ENCODE results near the gene DGKB.

Gene DGKB

DNA sequence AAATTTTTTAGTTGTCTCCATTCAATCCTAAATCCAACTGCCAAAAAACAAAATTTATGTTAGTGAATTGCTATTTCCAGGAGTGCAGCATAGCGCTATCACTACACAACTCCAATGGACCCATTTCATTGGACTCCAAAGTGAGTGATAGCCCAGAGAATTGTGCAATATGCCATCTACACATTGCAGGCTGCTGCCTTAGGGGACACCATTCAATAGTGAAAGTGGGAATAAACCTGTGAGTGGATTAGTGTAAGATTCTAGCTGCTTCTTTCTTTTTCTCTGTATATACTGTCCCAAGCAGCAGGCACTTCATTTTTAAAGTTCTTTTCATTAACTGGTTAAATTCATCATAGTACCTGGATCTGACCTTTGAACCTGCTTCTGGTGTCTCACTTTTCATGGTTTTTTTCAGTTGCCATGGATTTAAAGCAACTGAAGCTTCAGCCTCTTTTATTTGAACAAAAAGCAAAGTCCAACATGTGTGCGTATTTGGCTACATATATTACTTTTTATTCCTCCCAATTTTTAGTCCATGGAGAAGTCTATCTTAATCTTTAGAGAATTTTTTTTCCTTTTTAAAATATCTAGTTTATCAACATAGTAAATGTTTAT lies 97.3 kb downstream of the DGKB start:
- no peak for TF ChIP-seq CTCF (IDR thresholded peaks at IDR 0.05; ENCODE audit: unreplicated experiment in 3 of 3)
- no peaks in the 10 kb centered on the region for H3K4me1 Mint-ChIP-seq
- no peaks in the 10 kb centered on the region for H3K36me3 Mint-ChIP-seq (ENCODE audit: low read depth)
- H3K27ac Mint-ChIP-seq = no peak overlapping the region
- H3K4me3 Mint-ChIP-seq = no peak overlapping the region
- H3K27me3 Mint-ChIP-seq (ENCODE audit: low read depth) = no peaks in the 10 kb centered on the region
- no peaks in the 10 kb centered on the region for H3K9me3 Mint-ChIP-seq

GRCh38 chr7:14800664-14801063 lies 101.9 kb downstream of the DGKB start:
- H3K9me3 Mint-ChIP-seq = no peaks in the 10 kb centered on the region
- H3K27me3 Mint-ChIP-seq (ENCODE audit: low read depth) = no peaks in the 10 kb centered on the region
- H3K27ac Mint-ChIP-seq = no peak overlapping the region
- TF ChIP-seq CTCF (IDR thresholded peaks at IDR 0.05; ENCODE audit: unreplicated experiment in 3 of 3) = no peak
- H3K4me1 Mint-ChIP-seq = no peaks in the 10 kb centered on the region
- no peak overlapping the region for H3K4me3 Mint-ChIP-seq
- H3K36me3 Mint-ChIP-seq (ENCODE audit: low read depth) = no peaks in the 10 kb centered on the region

DNA sequence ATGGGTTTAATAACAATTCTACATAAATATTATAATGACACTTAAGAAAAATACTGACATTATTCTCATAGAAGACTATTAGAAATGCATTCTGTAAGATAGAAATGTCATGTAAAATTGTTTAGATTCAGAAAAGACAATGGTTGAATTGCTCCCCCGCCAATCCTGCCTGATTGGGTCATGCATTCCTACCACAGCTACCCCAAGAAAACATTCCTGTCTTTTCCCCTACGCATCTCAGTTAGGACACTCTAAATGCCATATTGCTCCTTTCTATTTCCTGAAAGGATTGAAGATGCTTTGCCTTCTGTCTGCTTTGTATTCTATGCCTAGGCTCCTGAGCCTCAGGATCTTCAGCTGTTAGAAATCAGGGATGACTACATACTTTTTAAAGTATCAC lies 109.4 kb downstream of the DGKB start:
- Mint-ChIP-seq H3K36me3 (ENCODE audit: low read depth) (no peaks in the 10 kb centered on the region), H3K4me3 (no peak overlapping the region), H3K4me1 (no peaks in the 10 kb centered on the region), H3K27me3 (ENCODE audit: low read depth) (no peaks in the 10 kb centered on the region), H3K27ac (no peak overlapping the region), H3K9me3 (no peaks in the 10 kb centered on the region)
- no peak for TF ChIP-seq CTCF (IDR thresholded peaks at IDR 0.05; ENCODE audit: unreplicated experiment in 3 of 3)

DNA sequence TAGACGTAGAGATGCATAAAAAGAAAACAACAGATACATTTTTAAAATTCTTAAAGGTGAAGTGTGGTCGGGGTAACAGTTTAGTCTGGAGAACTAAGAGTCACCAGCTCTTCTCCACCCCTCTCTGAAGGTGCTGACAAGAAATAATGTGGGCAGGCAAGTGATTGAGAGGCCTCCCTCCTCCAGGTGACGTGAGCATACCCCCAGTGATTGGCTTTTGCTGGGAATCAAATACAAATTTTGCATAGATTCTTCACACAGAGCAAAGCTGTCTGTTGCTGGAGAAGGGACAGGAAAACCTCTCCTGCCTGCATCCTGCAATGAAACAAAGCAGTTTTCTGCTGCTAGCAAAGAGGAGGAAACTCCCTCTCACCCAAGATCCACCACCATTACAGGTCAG lies 115.0 kb downstream of the DGKB start:
- no peaks in the 10 kb centered on the region for H3K36me3 Mint-ChIP-seq (ENCODE audit: low read depth)
- H3K4me1 Mint-ChIP-seq = no peaks in the 10 kb centered on the region
- TF ChIP-seq CTCF (IDR thresholded peaks at IDR 0.05; ENCODE audit: unreplicated experiment in 3 of 3) = no peak
- no peaks in the 10 kb centered on the region for H3K9me3 Mint-ChIP-seq
- no peak overlapping the region for H3K4me3 Mint-ChIP-seq
- H3K27me3 Mint-ChIP-seq (ENCODE audit: low read depth) = no peaks in the 10 kb centered on the region
- no peak overlapping the region for H3K27ac Mint-ChIP-seq

DNA sequence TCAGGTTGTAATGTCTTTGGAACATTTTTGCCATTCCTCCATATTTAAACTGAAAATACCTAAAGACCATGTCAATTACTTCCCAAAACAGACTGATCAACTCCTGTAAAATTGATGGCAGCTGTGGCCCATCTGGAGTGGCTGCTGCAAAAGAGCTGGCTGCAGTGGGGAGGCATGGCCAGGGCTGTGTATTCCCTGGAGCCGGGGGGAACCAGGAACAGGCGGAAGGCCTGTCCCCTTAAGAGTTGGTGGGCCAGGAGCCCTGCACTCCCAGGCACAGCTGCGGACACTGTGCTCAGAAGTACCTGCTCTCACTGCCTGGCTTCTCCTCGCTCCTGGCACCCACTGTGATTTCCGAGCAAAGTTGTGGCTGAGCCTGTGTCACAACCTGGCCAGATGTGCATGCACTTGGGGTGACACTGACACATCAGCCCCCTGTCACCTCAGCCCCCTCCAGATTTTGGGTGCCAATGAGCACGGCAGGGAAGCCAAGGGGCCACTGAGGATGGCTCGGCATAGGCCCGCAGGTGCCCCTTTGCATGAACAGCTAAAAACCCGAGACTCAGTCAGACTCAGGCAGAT lies 116.1 kb downstream of the DGKB start:
- Mint-ChIP-seq H3K4me3 (no peak overlapping the region), H3K27me3 (ENCODE audit: low read depth) (no peaks in the 10 kb centered on the region), H3K36me3 (ENCODE audit: low read depth) (no peaks in the 10 kb centered on the region), H3K27ac (no peak overlapping the region), H3K9me3 (no peaks in the 10 kb centered on the region), H3K4me1 (no peaks in the 10 kb centered on the region)
- no peak for TF ChIP-seq CTCF (IDR thresholded peaks at IDR 0.05; ENCODE audit: unreplicated experiment in 3 of 3)

DNA sequence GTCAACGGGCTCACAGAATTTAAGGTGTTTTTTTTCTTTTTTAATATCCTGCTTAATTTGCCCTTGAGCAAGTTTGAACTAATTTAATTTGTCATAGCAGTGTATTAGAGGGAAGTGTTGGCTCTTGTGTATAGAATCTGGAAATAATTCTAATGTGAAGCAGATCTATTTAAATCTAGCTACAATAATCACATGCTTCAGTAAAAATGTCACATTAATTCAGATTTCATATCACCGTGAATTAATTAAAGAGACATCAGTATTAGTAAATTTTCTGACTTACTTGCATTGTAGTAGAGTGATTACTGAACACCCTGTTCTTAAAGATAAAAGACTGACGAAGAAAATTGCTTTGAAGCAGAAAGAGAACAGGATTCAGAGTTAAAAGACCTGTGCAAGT lies 124.7 kb downstream of the DGKB start:
- no peak for TF ChIP-seq CTCF (IDR thresholded peaks at IDR 0.05; ENCODE audit: unreplicated experiment in 3 of 3)
- no peak overlapping the region for H3K27ac Mint-ChIP-seq
- no peaks in the 10 kb centered on the region for H3K27me3 Mint-ChIP-seq (ENCODE audit: low read depth)
- H3K9me3 Mint-ChIP-seq = peaks cover 18% of the 10 kb centered on the region
- no peak overlapping the region for H3K4me3 Mint-ChIP-seq
- H3K36me3 Mint-ChIP-seq (ENCODE audit: low read depth) = peaks cover 6% of the 10 kb centered on the region
- no peaks in the 10 kb centered on the region for H3K4me1 Mint-ChIP-seq

Measured in nephron (organoid).